Lower lobe of right lung (tissue), 2 donors: ENCODE data around the gene SUN5. TPM values are rescaled to one million over a fixed set of nuclear protein-coding genes. Genes with fewer than 3 reads are reported as not detected.

ENCODE experiments used
- ATAC-seq, 2 donors: fragments of 200-7000 bp; cut with Tn5 transposase; one replicate each; pipeline ENCODE4 v1.9.1; 2020 to 2022; ENCODE audit warnings: mild to moderate bottlenecking in 2 of 2, moderate library complexity in 2 of 2
- DNase-seq: peaks from one replicate; pipeline ENCODE4 v3.0.0-alpha.2; 2020
- H3K27ac ChIP-seq: fragments of 200-600 bp; one replicate; pipeline ENCODE4 v1.8.0; 2022
- H3K27me3 ChIP-seq: fragments of 200-600 bp; one replicate; pipeline ENCODE4 v1.8.0; 2022; ENCODE audit warnings: low read depth
- H3K36me3 ChIP-seq: fragments of 200-600 bp; one replicate; pipeline ENCODE4 v1.8.0; 2022; ENCODE audit warnings: mild to moderate bottlenecking
- H3K4me1 ChIP-seq: fragments of 200-600 bp; one replicate; pipeline ENCODE4 v1.8.0; 2022
- H3K4me3 ChIP-seq: fragments of 200-600 bp; one replicate; pipeline ENCODE4 v1.8.0; 2022; ENCODE audit warnings: mild to moderate bottlenecking
- H3K9me3 ChIP-seq: fragments of 200-600 bp; one replicate; pipeline ENCODE4 v1.8.0; 2022
- intact Hi-C: fragments of 100-400 bp; cut with DNase I; formaldehyde crosslinking; loops from one replicate; pipeline ENCODE4 v1.11.0; 2022
- total RNA-seq: library from RNA; stranded (reverse); fragmentation: NEBNext Ultra II Directional; extraction: Animal tissue kit (Norgen Biotek cat#: 25700); gene quantifications from one replicate; pipeline ENCODE4 v1.2.1, GENCODE V29; 2021
- TF ChIP-seq, protein P1 (sequence below): fragments of 200-600 bp; IDR thresholded peaks from one replicate; pipeline ENCODE4 v1.8.0; 2022; ENCODE audit warnings: antibody characterized with exemption, mild to moderate bottlenecking
- donor health status: DM: no; HTN: yes; CAD: no; lungs with severe emphysema.

Gene SUN5
- total RNA-seq, 1 donor from 2014 or later: not detected

DNA sequence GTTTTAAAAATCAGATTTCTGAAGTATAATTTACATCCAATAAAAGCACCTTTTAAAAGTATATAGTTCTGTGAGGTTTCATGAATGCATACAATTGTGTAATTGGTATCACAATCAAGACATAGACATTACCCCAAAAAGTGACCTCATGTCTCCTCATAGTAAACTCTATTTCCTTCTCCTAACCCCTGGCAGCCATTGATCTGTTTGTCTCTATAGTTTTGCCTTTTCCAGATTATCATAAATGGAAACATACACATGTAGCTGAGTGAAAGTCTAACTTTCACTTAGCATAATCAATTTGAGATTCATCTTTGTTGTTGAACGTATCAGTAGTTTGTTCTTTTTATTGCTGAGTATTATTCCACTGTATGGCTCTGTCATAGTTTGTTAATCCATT lies 57.6 kb downstream of the SUN5 start:
- H3K27me3 ChIP-seq: no peaks in the 10 kb centered on the region
- no peak overlapping the region for H3K27ac ChIP-seq
- DNase-seq (no peak), ATAC-seq (no peak)
- intact Hi-C loops: no loop called here
- peaks cover 3% of the 10 kb centered on the region for H3K9me3 ChIP-seq
- no peak overlapping the region for H3K4me3 ChIP-seq
- no peaks in the 10 kb centered on the region for H3K36me3 ChIP-seq
- TF ChIP-seq, protein P1, sequence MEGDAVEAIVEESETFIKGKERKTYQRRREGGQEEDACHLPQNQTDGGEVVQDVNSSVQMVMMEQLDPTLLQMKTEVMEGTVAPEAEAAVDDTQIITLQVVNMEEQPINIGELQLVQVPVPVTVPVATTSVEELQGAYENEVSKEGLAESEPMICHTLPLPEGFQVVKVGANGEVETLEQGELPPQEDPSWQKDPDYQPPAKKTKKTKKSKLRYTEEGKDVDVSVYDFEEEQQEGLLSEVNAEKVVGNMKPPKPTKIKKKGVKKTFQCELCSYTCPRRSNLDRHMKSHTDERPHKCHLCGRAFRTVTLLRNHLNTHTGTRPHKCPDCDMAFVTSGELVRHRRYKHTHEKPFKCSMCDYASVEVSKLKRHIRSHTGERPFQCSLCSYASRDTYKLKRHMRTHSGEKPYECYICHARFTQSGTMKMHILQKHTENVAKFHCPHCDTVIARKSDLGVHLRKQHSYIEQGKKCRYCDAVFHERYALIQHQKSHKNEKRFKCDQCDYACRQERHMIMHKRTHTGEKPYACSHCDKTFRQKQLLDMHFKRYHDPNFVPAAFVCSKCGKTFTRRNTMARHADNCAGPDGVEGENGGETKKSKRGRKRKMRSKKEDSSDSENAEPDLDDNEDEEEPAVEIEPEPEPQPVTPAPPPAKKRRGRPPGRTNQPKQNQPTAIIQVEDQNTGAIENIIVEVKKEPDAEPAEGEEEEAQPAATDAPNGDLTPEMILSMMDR: no peak
- H3K4me1 ChIP-seq: no peaks in the 10 kb centered on the region

DNA sequence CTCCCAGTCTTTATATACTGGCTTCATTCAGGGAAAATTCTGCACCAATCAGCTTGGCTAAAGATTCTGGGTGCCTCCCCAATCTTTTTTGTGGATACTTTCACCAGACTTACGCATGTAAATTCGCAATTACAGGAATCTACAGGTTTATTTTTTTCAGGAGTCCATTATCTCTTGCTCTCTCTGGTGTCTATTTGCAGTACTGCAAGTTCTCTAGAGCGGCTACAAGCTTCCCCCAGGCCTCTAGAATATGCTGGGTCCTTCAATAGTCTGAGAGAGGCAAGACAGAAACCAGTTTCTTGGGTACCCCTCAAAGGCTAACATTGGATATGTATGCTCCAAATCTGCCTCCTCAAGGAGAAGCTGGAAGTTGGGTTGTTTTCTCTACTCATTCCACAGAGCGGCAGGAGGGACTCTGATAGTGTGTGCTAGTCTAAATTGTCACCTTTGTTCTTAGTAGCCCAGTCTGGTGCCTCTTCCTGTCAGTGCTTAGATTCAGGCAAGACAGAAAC lies 58.5 kb downstream of the SUN5 start:
- Histone ChIP-seq H3K27me3 (no peaks in the 10 kb centered on the region), H3K9me3 (peaks cover 3% of the 10 kb centered on the region), H3K36me3 (no peaks in the 10 kb centered on the region), H3K4me3 (no peak overlapping the region), H3K4me1 (no peaks in the 10 kb centered on the region), H3K27ac (no peak overlapping the region)
- DNase-seq (no peak), ATAC-seq (no peak)
- TF ChIP-seq, protein P1: peak; percentile 17
- intact Hi-C loops: no loop called here

DNA sequence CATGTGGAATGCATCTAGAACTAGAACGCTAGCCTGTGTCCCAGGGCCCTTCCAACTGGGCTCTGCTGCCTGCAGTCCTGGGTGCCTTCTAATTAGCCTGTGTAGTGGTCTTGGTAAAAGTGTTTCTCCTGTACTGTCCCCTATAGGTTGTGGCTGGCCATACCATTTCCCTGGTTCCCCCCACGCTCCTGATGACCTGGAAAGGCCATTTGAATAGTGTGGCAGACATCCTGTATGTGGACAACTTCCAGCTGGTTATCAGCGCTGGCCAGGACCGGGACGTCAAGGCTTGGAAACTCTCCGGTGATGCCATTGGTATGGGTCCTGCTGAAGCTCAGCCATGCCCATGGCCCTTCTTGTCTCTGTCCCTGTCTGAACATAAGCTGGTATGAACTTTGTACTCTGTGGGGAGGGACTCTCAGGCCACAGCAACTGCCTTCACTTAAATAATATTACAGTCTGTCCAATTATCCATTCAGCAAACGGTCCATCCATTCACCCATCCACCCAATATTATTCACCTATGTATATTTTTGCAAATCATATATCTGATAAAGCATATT lies 60.7 kb downstream of the SUN5 start:
- no peak for ATAC-seq
- peaks cover 3% of the 10 kb centered on the region for H3K9me3 ChIP-seq
- no peak for DNase-seq
- intact Hi-C loops: no loop called here
- H3K4me3 ChIP-seq: no peak overlapping the region
- H3K27me3 ChIP-seq: no peaks in the 10 kb centered on the region
- TF ChIP-seq, protein P1: no peak
- H3K27ac ChIP-seq: no peak overlapping the region
- no peaks in the 10 kb centered on the region for H3K36me3 ChIP-seq
- H3K4me1 ChIP-seq: no peaks in the 10 kb centered on the region

DNA sequence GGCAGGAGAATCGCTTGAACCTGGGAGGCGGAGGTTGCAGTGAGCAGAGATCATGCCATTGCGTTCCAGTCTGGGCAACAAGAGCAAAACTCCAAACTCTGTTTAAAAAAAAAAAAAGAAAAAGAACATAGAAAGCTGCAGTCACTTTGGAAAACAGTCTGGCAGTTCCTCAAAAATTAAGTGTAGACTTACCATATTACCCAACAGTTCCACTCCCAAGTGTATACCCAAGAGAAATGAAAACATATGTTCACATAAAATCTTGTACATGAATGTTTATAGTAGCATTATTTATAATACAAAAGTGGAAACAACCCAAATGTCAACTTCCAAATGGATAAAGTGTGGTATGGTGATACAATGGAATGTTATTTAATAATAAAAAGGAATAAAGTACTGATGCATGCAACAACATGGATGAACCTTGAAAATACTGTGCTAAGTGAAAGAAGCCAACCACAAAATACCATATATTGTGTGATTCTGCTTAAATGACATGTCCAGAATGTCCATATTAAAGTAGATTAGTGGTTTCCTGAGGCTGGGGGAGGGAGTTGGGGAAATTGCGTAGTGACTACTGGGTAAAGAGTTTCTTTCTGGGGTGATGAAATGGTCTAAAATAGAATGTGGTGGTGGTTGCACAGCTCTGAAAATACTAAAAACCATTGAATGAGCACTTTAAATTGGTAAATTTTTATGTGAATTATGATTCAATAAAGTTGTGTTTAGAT lies 62.9 kb downstream of the SUN5 start:
- Histone ChIP-seq H3K27ac (no peak overlapping the region), H3K9me3 (peaks cover 3% of the 10 kb centered on the region), H3K4me3 (no peak overlapping the region), H3K27me3 (no peaks in the 10 kb centered on the region), H3K4me1 (no peaks in the 10 kb centered on the region), H3K36me3 (no peaks in the 10 kb centered on the region)
- DNase-seq (no peak), ATAC-seq (no peak)
- intact Hi-C loops: no loop called here
- TF ChIP-seq, protein P1: no peak

DNA sequence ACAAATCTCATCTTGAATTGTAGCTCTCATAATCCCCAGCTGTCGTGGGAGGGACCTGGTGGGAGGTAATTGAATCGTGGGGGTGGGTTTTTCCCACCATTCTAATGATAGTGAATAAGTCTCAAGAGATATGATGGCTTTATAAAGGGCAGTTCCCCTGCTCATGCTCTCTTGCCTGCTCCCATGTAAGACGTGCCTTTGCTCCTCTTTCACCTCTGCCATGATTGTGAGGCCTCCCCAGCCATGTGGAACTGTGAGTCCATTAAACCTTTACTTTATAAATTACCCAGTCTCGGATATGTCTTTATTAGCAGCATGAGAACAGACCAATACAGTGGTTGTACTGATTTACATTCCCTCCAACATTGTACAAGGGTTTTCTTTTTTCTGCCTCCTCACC lies 69.7 kb downstream of the SUN5 start:
- H3K27ac ChIP-seq: no peak overlapping the region
- ATAC-seq: no peak
- intact Hi-C loops: no loop called here
- no peaks in the 10 kb centered on the region for H3K4me1 ChIP-seq
- H3K27me3 ChIP-seq: no peaks in the 10 kb centered on the region
- H3K4me3 ChIP-seq: no peak overlapping the region
- H3K9me3 ChIP-seq: no peaks in the 10 kb centered on the region
- H3K36me3 ChIP-seq: no peaks in the 10 kb centered on the region
- no peak for DNase-seq
- TF ChIP-seq, protein P1: no peak

Other genes with a start within 250 kb of the SUN5 start
- 1.1 TPM for gene DNMT3B, start 242.0 kb downstream of the SUN5 start, total RNA-seq
- gene MAPRE1, start 184.5 kb downstream of the SUN5 start, total RNA-seq: 82.8 TPM
- gene EFCAB8, start 145.5 kb downstream of the SUN5 start, total RNA-seq: 0.30 TPM
- 0.21 TPM for gene BPIFB2, start 3.3 kb upstream of the SUN5 start, total RNA-seq
- not detected for gene BPIFB6, start 27.2 kb upstream of the SUN5 start, total RNA-seq
- gene BPIFB3, start 49.5 kb upstream of the SUN5 start, total RNA-seq: not detected
- not detected for gene BPIFB4, start 75.2 kb upstream of the SUN5 start, total RNA-seq
- gene BPIFA2, start 163.7 kb upstream of the SUN5 start, total RNA-seq: not detected
- not detected for gene BPIFA3, start 212.9 kb upstream of the SUN5 start, total RNA-seq
- 28.4 TPM for gene BPIFA1, start 231.6 kb upstream of the SUN5 start, total RNA-seq